ENCODE measurements around the gene SLC6A6. TPM values are rescaled to one million over a fixed set of nuclear protein-coding genes. Genes with fewer than 3 reads are reported as not detected.

The SLC6A6 gene
- total and polyA plus RNA-seq, 10 of the 15 experiments (the other 5 are each of a cell fraction or from before 2014, with no cell fraction given) = 5.6 to 47.0 (median 20.2) TPM

DNA sequence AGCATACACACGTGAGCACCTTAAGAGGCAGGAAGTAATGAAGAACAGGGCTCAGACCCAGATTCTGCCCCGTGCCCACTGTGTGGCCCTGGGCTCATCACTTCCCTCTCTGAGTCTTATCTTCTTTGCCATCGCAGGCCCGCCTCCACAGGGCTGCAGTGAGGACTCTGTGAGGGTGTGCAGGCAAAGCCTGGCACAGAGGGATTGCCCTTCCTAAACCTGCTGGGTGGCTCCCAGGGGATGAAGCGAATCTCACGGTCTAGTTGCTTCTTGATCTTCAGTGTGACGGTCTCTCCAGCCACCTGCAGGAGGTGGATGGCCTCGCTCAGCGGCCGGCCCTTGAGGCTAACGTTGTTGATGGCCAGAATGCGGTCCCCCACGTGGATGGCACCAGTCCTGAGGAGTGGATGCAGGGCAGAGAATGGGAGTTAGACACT is 104.9 kb downstream of the SLC6A6 start:
- Histone ChIP-seq H3K27me3 (replicated peaks in 1 of 2; ENCODE audit: control insufficient read depth in 2 of 2, insufficient read depth in 2 of 2, low read length in 1 of 2) (no peaks in the 10 kb centered on the region), H3K9ac (ENCODE audit: control insufficient read depth, insufficient read depth, low read length) (no peak overlapping the region), H3K27ac (ENCODE audit: control insufficient read depth, insufficient read depth) (no peak overlapping the region), H4K20me1 (ENCODE audit: control insufficient read depth, insufficient read depth) (no peaks in the 10 kb centered on the region), H3K9me3 (replicated peaks; ENCODE audit: control insufficient read depth, insufficient read depth, low read length) (peaks cover 2% of the 10 kb centered on the region; the same call in 1 of the 3 replicates), H3K79me2 (ENCODE audit: control insufficient read depth, insufficient read depth, low read length) (no peaks in the 10 kb centered on the region), H3K4me1 (ENCODE audit: control insufficient read depth, insufficient read depth, low read length) (no peaks in the 10 kb centered on the region), H3K4me3 (no peak overlapping the region), H3K36me3 (ENCODE audit: control insufficient read depth in 2 of 2, insufficient read depth in 2 of 2, low read length in 1 of 2) (no peaks in the 10 kb centered on the region), H2AFZ (ENCODE audit: control insufficient read depth, low read depth, low read length) (no peak overlapping the region), H3K4me2 (ENCODE audit: control insufficient read depth, insufficient read depth) (no peak overlapping the region)
- no peak for DNase-seq (ENCODE audit: low read depth, low spot score)
- ChIA-PET POLR2A (no interaction called here), CTCF (interaction anchor here (0.8 to 4.3 kb wide), 7 partner anchors 10 to 414 kb away, joined by 3 to 23 read pairs (median 6); no protein-coding TSS in a partner anchor), SMC1A (ENCODE audit: uncharacterized antibody, unreplicated experiment) (interaction anchor here (2.4 kb wide), 1 partner anchor 274 kb away, joined by 9 read pairs; no protein-coding TSS in a partner anchor), RAD21 (ENCODE audit: unreplicated experiment) (interaction anchor here (2.2 to 3.0 kb wide), 2 partner anchors 304 to 414 kb away, joined by 6 to 10 read pairs; no protein-coding TSS in a partner anchor)
- BruUV-seq (replicated peaks) = no TSS peak
- 12% methylated on average over 13 of the region's 13 CpGs for WGBS (ENCODE audit: insufficient coverage, insufficient replicate concordance, low lambda C conversion rate, missing lambda C conversion rate)
- no peak for FAIRE-seq
- in situ Hi-C loops (cut with MboI) = no loop called here
- intact Hi-C loops (cut with micrococcal nuclease; ENCODE audit: unreplicated experiment) = loop anchor here (10.0 kb wide), 1 partner anchor 127 kb away; no protein-coding TSS in a partner anchor
- ATAC-seq = peak; percentile 15
- no peak for TF ChIP-seq NFYB (IDR thresholded peaks at IDR 0.05; ENCODE audit: insufficient read depth, low read depth, low read length)
- no peak for TF ChIP-seq TAF1 (IDR thresholded peaks at IDR 0.05; ENCODE audit: borderline replicate concordance, low read depth, low read length)
- TF ChIP-seq TCF12 (IDR thresholded peaks at IDR 0.05; ENCODE audit: low read depth, low read length) = no peak
- TF ChIP-seq CEBPB (IDR thresholded peaks at IDR 0.05; ENCODE audit: borderline replicate concordance in 1 of 2, low read depth in 2 of 2, low read length in 2 of 2) = no peak
- TF ChIP-seq, protein P1, sequence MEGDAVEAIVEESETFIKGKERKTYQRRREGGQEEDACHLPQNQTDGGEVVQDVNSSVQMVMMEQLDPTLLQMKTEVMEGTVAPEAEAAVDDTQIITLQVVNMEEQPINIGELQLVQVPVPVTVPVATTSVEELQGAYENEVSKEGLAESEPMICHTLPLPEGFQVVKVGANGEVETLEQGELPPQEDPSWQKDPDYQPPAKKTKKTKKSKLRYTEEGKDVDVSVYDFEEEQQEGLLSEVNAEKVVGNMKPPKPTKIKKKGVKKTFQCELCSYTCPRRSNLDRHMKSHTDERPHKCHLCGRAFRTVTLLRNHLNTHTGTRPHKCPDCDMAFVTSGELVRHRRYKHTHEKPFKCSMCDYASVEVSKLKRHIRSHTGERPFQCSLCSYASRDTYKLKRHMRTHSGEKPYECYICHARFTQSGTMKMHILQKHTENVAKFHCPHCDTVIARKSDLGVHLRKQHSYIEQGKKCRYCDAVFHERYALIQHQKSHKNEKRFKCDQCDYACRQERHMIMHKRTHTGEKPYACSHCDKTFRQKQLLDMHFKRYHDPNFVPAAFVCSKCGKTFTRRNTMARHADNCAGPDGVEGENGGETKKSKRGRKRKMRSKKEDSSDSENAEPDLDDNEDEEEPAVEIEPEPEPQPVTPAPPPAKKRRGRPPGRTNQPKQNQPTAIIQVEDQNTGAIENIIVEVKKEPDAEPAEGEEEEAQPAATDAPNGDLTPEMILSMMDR (IDR thresholded peaks at IDR 0.05 in 2 of 3, conservative IDR thresholded peaks at IDR 0.05 in 1 of 3; ENCODE audit: control insufficient read depth in 2 of 3, extremely low read depth in 1 of 3, insufficient read depth in 1 of 3, low read depth in 3 of 3, low read length in 3 of 3) = peak in 1 of 3 experiments; percentile 21; a peak in 1 of 6 replicates
- no peak for TF ChIP-seq CREB1 (IDR thresholded peaks at IDR 0.05; ENCODE audit: low read depth)

Data from GM12878 (cell line).